HG03025 (cell line): ENCODE measurements around the gene VAT1L.

Experiments used
- ATAC-seq: cut with Tn5 transposase; IDR thresholded peaks from one replicate; pipeline ENCODE4 v1.9.1; 2021; ENCODE audit warnings: mild to moderate bottlenecking, moderate library complexity; ENCODE audit not compliant: unreplicated experiment, low FRiP score

VAT1L gene

DNA sequence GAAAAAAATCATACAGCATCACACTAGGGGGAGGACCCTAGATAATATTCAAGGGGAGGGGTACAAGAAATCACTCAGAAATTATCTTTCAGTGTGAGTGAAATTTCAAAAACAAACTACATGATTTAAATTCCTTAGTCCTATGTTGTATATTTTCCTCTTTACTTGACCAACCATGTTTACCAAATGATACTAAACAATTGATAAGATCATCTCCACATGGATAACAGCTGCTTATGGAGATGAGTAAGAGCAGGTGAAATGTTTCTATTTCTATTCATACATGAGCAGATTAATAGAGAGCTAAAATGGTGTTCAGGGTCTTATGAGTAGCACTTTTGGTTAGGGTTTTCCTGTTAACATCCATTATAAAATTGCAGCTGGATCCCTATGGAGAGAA lies 7.3 kb upstream of the VAT1L start:
- no peak for ATAC-seq

DNA sequence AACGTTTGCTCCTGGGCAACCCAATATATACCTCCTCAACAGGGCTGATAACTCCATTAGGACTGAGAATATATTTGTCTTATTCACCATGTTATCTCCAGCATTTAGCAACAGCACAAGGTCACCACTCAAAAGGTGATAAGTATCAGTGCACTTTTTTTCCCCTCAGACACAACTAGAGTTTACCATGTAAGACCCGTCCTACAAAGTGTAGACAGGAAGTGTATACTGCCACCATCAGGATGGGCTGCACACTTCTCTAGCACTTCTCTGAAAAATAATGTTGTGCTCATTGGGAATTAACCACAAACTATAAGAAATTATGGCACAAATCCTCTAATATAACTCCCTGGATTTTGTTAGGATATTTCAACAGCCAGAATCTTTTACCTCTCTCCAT lies 5.7 kb upstream of the VAT1L start:
- no peak for ATAC-seq

DNA sequence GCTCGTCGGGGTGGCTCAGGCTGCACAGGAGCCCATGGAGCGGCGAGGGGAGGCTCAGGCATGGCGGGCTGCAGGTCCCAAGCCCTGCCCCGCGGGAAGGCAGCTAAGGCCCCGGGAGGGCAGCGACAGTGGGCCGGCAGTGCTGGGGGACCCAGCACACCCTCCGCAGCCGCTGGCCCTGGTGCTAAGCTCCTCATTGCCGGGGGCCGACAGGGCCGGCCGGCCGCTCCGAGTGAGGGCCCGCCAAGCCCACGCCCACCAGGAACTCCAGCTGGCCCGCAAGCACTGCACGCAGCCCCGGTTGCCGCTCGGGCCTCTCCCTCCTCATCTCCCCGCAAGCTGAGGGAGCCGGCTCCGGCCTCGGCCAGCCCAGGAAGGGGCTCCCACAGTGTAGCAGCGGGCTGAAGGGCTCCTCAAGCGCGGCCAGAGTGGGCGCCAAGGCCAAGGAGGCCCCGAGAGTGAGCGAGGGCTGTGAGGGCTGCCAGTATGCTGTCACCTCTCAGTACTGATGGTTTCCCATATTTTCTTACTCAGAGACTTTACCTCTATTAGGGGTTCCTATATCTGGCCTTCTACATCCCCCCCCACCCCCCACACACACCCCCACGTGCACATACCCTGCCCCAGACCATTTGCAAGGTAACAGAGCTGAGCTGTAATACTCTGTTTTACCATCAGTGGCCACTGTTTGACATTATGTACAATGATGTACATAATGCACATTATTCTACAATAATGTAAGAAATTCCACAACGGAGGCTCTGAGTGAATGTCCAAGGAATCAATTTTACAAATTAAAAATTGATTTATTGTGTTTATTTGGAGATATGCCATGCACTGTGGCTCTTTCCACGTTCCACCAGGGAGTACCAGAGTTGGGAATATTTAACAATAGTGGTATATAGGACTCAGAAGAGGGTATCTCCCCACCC lies 3.7 kb upstream of the VAT1L start:
- no peak for ATAC-seq

DNA sequence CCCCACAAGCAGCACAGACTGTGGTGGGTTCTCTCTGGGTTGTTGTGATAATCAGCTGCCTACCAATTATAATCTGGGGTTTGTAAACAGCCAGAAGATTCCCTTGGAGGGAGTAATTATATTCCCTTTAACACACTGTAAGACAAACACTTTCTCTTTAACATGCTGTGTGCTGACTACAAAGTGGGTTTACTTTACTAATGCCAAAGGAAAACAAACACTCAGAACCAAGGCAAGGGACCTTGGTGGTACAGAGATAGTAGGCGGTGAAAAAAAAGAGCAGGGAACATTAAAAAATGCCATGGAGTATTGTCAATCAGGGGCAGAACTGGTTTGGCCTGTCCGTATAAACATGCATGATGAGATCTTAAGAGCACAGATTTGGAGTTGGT lies 3.0 kb upstream of the VAT1L start:
- ATAC-seq, result no peak

DNA sequence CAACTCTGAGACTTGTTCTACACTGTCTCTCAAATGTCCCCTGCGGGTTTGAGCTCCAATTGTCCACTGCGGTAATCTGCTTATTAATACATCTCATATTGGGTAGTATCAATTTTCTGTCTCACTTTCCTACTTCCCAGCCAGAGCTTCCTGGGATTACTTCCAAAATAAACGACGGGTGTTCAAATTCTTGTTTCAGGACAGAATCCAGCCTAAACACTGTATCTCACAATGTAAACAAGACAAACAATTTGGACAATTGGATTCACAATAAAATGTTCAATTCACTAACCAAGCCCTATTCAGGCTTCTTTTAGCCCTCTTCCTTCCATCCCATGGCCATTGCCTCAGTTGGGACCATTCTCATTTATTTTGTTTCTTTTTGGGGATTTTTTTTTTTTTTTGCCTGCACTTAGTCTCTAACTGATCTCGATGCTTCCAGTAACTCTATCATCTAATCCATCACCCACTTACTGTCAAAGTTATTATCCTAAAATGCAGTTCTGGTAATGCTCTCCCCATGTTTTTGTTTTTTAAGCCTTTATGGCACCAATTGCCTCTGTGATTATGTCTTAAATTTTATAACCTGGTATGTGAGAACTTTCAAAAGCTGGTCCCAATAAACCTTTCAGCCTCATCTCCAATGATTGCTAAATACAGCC lies 2.0 kb upstream of the VAT1L start:
- no peak for ATAC-seq

DNA sequence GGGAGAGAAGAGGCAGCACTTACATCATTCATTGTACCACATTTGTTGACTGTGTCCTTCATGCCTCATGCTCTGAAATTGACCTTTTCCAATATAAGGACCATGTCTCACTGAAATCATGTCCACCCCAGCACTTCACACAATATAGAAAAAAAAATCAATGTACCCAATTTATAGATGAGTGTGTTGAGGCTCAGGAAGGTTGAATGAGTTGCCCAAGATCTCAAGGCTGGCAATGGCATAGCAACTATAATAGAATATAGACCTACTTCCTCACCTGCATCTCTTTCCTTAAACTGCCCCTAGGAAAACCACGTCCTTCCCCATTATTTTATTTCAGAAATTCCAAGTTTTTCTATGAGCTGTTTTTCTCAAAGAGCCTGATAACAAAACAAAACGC lies 912 bp upstream of the VAT1L start:
- ATAC-seq, result no peak

DNA sequence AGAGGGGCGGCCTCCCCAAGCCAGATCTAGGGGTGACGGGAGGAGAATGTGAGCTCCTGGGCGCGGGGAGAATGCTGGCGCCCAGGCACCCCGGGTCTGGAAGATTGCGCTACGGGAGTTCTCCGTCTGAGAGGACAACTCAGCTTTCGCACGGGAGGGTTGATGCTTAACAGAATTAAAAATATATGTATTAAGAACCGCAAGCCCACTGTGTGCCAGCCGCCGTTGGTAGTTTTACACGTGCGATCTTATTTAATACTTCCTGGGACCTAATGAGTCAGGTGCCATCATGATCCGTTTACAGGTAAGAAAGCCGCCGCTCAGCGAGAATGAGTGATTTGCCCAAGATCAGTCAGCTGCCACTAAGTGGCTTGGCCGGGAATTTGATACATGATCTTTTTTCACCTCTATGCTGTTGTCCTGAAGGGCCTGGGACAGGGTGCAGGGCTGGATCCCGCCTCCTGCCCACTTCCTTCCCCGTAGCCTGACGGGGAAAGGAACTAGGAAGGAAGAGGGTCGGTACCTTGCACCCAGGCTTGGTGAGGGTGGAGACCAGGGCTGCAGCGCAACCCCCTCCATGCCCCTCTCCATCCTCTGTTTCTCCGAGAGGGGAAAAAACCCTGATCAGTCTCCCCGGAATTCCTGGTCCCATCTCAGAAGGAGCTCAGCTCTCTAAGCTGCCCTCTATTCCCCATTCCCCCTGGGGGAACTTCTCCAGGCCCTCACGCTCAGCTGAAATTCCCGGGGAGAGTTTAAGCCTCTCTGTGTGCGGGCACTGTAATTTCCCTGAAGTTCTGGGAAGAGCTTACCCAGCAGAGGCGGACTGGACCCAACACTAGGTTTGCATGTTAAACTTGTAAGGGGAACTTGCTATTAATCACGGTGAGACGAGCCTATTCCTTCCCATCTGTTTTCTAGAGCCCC lies 983 bp downstream of the VAT1L start:
- no peak for ATAC-seq

DNA sequence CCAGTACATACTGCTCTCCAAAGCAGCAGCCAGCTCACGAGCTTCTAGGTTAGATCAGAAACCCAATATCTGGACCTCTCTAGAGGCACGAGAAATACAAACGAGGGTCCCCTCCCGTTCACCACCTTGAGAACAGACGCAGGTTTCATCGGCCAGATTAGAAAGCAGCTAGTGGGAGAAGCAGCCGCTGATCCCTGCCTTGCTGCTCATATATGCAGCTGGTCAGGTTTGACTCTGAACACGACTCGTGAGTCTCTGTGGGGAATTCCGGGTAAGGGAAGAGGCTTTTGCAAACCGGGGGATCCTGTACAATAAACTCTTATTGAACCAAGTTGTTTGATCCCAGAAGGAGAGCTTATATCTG lies 1.6 kb downstream of the VAT1L start:
- no peak for ATAC-seq

DNA sequence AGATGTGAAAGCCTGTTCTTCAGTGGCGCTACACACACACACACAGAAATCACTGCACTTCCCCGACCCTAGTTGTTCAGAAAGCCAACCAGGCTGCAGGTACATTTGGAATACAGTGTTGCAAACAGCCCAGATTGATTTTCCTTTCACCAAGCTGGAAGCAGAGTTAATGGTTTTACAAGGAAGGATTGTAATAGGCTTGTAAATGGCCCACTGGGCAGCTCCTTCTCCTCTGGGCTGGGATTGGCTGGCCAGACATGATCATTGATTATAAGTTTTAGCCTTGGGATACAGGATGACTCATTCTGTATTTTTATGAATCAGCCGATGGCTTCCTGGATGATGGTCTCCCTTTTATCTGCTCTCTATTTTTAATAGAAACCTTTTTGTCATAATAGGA lies 2.5 kb downstream of the VAT1L start:
- ATAC-seq, result no peak

DNA sequence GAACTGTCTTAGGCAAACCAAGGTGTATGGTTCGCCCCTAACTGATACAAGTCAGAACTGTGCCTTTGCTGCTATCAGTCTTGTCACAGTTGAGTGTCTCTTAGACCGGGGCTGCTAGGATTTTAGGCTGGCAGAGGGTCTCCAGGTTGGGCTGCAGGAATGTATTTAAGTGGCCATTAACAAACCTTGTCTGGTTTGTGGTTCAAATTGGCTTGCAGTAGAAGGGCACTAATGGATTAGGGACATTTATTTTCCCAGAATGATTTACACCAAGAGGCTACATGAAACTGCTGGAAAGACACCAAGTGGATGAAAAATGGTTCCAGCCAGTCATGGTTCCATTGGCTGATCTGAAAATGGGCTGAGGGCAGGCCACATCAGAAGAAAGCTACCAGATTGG lies 5.1 kb downstream of the VAT1L start:
- no peak for ATAC-seq

DNA sequence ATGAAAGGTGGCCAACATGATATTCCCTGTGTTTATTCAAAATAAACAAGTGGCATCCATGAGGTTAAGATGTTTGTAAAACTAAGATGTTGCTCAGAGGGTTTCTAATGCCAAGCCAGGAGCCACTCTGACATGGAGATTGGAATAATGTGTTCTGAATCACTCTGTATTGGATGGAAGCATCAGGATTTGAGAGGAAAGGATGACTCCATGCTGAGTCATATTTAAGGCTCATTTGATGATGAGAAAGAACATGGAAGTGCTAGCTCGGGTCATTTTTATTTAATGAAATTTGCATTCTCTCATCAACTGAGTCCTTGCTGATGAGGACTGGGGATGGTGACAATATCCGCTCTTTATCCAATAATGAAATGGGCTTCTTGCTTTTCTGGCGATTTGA lies 6.2 kb downstream of the VAT1L start:
- ATAC-seq, result no peak

DNA sequence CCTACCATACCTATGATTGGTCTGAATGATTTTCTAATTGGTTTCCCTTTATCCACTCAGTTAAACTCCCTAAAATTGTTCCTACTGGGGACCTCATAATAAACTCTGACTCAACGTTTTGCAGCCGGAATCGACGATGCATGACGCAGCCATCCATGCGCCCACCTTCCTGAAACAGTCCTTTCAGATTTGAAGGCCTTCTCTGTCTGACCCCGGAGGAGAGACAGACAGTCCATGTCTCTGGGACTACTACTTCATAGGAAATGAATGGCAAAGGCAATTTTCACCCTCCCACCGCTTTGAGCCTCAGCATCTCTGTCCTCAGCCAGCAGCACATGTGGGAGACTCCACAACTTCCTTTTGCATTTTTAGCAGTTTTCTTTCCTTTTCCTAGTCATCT lies 13.5 kb downstream of the VAT1L start:
- ATAC-seq, result no peak

DNA sequence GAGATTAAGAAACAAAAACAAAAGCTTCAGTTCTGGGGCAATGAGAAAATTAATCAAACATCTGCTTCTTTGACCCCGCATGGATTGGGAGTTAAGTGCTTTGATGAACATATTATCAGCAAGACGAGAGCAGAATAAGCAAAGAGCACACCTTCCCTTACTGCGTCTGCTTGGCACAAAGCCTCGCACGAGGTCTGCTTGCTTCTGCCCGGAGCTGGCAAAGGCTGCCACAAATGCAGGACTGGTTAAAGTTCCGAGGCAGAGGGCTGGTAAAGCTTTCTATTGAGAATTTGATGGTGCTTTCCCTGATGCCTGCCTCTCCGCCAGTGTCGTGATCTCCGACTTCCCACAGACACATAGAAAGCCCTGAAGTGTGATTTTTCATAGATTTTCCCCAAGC lies 17.0 kb downstream of the VAT1L start:
- no peak for ATAC-seq

DNA sequence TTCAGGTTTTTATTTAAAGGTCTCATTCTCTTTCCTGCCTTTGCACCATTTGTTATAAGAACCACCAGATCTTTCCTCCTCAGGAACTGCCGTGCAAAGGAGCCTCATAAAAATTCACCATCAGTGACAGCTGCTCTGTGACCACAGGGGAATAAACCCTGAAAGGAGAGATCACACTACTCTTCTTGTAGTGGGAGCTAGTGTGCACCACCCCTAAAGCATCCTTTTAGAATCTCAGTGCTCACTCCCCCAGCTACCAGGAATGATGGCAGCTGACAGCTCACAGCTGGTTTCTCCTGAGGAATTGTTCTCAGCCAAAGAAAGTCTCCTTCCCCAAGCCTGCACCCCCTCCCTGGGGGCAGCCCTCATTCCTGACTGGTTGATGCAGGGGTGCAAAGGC lies 18.7 kb downstream of the VAT1L start:
- ATAC-seq, result no peak

DNA sequence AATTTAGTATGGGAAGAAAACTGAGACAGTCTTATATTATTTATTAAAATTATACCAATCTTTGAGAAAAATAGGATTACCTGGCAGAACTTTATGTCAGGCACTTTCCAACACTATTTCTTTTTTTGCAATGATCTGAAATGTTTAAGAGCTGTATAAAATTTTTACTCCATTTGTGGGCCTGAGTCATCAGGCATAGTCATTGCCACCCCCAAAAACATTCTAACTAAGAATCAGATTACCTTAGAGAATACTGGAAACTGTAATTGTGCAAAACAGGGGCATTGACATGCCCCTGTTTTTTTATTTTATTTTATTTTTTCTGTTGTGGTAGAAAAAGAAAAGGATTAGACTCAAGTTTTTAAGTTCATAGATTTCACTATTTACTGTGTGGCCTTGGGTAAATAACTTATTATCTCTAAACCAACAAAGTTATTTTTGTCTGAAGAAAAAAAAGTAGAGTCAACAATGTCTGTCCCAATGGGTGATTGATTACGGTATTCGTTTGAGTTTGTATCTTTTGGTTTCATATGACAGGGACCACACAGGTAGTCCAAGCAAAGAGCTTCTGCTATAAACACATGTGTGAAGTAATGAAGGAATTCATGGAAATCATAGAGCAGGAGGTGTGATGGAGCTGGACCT lies 24.6 kb downstream of the VAT1L start:
- no peak for ATAC-seq

DNA sequence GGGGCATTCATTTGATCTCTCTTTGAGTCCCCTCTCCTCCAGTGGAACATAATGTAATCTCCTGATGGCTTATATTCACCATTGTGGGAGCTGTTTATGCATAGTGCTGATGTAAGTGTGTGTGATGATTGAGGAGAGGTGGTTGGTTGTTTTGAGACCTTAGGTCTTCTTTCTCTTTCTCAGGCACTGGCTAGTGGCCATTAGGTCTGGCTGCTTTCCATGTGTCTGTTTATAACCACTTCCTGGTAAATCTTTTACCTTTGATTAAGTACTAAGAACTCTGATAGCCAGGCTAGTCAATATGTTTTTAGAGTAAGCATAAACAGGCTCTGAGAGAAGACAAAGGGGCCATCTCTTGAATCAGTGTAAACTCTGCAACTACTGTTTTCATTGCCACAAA lies 27.9 kb downstream of the VAT1L start:
- no peak for ATAC-seq

DNA sequence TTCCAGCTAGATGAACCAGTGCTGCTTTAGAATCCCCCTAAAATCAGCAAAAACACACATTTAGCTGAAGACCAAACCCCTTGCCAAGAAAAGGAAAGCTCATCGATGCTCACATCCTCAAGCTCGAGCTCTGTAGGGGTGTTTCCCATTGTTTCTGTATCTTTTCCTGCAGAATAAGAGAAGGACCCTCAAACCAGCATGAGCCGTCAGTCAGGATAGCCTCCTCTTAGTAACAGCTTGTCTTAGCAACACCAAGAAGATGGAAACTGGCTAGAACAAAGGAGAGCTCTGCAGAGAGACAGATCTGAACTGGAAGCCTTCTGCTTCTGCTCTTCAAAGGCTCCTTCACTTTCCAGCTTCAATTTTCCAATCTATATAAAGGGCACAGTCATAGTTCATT lies 32.0 kb downstream of the VAT1L start:
- no peak for ATAC-seq

DNA sequence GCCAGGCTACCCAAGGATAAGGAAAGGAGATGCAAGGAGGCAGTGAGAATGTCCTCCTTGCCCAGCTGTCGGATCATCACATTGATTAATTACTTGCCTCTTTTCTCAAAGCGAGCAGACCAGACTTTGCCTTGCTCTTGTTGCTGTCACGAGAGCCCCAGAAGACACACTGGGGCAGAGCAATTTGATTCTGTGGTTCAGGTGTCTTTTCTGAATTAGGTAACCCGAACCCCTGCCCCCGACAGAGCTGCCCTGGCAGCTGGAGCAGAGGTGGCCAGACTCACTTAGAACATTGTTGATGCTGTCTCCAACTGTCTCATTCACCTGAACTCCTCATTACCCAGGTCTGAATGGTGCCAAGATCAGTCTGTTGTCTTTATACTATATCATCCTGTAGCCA lies 34.3 kb downstream of the VAT1L start:
- no peak for ATAC-seq

DNA sequence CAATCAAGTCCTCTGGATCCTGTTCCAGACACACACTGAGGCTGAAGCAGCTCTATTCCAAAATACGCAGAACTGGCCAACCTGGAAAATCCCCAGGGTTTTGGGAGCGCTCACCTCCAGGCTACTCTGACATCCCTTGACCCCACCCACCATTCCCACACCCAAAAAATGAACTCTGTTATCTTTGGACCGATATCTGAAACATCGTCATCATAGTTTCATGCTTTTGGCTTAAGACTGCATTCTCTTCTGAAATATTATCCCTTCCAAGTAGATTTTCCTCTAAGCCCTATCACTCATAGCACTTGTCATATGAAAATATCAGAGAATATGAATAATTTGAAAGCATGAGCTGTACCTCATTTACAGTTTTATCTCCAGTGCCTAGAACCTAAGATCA lies 34.7 kb downstream of the VAT1L start:
- ATAC-seq, result no peak

DNA sequence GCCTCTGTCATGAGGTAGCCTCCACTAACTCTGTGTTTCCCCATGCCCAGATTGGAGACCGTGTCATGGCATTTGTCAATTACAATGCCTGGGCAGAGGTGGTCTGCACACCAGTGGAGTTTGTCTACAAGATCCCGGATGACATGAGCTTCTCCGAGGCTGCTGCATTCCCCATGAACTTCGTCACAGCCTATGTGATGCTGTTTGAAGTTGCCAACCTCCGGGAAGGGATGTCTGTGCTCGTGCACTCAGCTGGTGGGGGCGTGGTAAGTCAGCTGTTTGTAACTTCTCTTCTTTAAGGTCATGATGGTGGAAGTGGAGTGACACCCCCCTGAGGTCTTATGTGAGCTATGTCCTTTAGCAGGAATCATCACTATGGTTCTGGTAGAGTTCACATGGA lies 36.8 kb downstream of the VAT1L start:
- no peak for ATAC-seq

DNA sequence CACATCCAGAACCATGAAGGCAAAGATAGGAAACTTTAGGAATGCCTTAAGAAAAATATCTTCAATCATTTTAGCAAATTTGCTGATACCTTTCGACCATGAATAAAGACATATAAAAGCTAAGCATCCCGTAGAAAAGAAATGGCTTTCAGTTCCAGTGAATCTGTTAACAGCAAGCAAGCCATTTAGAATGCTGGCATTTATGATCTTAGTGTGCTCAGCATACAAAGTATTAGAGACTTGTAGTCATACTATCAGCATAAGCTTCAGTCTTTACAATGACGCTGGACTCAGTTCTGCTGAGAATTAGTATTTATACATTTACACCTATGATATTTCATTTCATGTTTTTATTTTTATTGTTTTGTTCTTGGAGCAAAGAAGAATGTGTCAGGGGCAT lies 38.7 kb downstream of the VAT1L start:
- no peak for ATAC-seq
